AG08396 (cell line): Measurements from ENCODE around the gene KPNA1.
A peak's percentile ranks its signal among the peaks of the same experiment; 100 is the strongest.
"Not testable (repeated sequence)": the region's sequence is repeated elsewhere in the genome, so short reads cannot be mapped to it uniquely, and the experiment has no call there.

Experiments used
- DNase-seq: peaks from one replicate; pipeline ENCODE4 v3.0.0; 2012; ENCODE audit warnings: low spot score, mixed read lengths

KPNA1 gene

GRCh38 chr3:122519693-122520092, 5.0 kb upstream of the KPNA1 start:
- DNase-seq, result no peak

GRCh38 chr3:122516846-122517360, 2.2 kb upstream of the KPNA1 start:
- no peak for DNase-seq

- DNase-seq, result no peak
Observed at GRCh38 chr3:122515870-122516269, 1.1 kb upstream of the KPNA1 start.

DNA sequence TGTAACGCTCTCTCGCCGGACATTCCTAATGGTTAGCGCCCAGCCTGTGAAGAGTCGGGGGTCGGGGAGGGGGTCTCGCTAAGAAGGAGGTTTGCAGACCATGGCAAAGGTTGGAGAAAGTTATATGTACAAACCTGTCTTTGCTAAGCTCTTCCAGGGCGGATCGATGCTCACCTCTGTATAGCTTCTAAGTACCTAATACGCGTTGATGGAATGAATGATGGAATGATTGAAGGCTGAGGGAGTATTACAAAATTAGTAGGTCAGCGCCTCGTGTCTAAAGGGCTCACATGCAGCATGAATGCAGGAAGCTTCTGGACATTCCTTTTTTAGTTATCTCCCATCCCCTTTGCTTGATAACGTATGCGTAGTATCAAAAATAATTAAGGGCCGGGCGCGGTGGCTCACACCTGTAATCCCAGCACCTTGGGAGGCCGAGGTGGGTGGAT, 305 bp upstream of the KPNA1 start:
- no peak for DNase-seq

DNA sequence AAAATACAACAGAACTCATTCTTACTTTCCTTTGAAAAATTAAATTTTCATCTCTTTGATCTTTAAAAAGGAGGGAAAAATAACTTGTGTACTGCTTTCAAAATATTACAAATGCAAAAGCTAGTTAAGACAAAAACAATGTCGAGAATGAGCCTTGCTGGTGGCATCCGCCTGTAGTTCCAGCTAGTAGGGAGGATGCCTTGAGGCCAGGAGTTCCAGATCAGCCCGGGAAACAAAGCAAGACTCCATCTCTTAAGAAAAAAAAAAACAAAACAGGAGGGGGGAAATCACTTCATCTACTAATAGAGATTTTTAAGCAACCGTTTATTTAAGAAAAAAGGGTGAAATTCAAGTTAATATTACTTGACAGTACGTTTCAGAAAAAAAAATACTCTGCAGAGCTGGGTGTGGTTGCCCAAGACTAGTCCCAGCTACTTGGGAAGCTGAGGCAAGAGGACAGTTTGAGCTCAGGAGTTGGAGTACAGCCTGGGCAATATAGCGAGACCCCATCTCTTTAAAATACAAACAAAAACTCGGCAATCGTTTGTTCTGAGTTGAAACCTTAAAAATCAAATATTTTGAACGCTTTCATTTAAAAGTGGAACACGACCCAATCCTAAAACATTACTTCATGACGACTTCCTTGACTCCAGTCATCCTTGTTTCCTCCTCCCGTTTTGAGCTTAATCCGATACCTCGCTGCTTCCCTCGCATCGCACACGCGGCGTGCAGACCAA, 1.2 kb downstream of the KPNA1 start:
- no peak for DNase-seq

DNA sequence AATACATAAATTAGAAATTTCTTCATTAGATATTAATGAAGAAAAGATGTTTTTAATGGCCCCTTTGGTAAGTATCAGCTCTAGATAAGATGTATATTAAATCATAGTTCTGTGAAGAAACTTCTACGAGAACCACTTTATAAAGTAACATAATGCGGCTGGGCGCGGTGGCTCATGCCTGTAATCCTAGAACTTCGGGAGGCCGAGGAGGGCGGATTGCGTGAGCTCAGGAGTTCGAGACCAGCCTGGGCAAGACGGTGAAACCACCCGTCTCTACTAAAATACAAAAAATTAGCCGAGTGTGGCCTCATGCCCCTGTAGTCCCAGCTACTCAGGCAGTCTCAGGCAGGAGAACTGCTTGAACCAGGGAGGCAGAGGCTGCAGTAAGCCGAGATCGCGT, 2.5 kb downstream of the KPNA1 start:
- DNase-seq, result no peak

DNA sequence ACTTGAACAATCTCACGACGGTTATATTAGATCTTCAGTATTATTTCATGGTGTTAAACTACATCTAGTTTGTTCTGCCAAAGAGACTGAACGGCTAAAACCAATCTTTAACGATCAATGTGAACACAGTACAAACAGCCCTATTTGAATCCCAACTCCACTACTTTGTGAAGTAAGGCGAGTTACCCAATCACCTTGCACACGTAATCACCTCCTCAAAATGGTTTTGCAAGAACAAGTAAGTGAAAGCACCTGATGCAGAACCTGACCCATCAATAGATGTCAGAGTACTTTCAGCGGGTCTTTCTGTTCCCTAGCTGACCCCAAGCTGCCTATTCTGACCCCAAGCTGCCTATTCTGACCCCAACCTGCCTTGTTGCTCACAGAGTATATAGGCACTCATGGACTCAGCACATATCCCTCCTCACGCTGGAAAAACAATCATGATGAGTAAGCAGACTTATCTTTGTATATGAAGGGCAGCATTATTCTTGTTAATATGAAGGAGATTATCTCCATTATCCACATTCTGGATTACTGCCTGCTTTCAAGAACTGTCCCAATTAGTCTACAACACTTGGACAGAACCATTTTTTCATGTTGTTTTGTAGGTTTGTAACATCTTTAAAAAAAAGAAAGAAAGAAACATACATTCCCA, 3.7 kb downstream of the KPNA1 start:
- DNase-seq, result no peak

- DNase-seq, result not testable (repeated sequence)
Observed at GRCh38 chr3:122508944-122509343, 5.8 kb downstream of the KPNA1 start.

DNA sequence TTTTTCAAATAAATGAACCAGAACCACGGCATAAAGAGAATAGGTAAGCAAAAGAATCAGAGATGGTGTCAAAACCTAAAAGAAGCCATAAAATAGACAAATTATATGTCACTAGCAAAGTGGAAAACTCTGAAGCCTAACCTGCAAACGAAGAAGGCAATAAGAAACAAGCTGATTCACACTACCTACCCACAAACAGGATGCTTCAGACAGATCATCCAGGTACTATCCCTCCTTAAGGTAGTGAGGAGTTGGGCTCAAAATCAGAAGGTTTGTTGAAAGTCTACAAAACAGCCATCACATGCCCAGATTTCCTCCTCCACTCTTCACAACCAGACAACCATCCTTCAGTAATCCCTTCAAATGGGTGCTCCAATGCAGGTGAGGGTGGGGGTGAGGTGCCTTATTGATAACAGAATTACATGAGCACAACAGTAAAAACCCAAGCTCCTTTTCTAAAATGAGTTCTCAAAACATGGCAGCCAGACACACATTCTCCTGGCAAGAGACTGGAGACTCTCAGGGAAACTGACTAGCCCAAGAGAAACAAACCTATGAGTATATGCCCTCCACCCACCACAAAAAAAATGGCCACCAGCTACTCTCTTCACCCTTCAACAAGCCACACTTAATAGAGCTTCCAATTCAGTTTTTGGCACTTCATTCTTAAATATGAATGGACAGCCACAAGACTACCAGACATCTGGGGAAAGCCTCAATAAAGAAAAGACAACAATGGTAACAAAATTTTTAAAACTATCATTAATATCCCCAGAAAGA, 6.4 kb downstream of the KPNA1 start:
- DNase-seq, result no peak

- DNase-seq, result no peak
Observed at GRCh38 chr3:122506450-122506849, 8.3 kb downstream of the KPNA1 start.

DNA sequence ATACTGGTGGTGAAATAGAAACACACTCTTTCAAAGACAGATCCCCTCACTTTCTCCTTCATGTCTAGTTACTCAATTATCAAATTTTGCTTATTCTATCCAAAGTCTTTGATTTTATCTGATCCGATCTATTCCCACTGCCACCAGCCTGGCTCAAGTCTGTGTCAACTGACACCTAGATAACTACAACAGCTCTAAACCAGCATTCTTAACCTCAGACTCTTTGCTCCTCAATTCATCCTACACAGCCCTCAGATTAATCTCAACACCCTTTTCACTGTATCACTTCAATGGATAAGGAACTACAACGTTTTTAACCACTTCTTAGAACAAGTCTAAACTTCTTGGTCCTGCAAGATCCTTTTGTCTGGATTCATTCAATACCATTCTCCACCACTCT, 9.1 kb downstream of the KPNA1 start:
- DNase-seq, result no peak

DNA sequence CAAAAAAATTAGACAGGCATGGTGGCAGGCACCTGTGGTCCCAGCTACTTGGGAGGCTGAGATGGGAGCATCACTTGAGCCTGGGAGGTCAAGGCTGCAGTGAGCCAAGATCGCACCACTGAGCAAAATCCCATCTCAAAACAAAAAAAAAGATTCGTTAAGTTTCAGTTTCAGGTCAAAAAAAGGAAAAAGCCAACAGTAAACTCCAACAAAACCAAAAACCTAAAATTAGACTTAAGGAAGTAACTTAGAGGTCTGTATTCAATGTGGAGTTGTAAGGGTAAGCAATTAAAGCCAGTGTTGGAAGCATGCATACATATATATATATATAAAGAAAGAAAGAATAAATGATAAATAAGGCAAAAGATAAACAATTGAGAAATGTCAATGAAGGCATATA, 11.8 kb downstream of the KPNA1 start:
- no peak for DNase-seq

DNA sequence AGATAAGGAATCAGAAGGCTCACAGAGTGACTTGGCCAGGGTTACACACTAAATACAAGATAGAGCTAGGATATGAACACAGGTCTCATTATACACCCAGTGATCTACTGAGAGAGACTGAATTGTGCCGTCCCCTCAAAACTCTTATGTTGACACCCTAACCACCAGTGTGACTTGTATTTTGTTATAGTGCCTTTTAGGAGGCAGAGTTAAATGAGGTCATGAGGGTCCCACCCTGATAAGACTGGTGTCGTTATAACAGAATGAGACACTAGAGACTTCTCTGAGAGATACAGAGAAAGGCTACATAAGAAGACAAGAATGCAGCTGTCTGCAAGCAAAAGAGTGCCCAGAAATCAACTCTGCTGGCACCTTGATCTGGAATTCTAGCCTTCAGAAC, 12.6 kb downstream of the KPNA1 start:
- DNase-seq, result no peak

DNA sequence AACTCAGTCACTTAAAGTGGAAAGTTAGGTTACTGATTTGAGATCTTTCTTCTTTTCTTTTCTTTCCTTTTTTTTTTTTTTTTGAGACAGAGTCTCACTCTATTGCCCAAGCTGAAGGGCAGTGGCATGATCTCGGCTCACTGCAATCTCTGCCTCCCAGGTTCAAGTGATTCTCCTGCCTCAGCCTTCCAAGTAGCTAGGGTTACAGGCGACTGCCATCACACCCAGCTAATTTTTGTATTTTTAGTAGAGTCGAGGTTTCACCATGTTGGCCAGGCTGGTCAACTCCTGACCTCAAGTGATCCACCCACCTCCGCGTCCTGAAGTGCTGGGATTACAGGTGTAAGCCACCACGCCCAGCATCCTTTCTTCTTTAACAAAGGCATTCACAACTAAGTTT, 13.8 kb downstream of the KPNA1 start:
- DNase-seq, result not testable (repeated sequence)

DNA sequence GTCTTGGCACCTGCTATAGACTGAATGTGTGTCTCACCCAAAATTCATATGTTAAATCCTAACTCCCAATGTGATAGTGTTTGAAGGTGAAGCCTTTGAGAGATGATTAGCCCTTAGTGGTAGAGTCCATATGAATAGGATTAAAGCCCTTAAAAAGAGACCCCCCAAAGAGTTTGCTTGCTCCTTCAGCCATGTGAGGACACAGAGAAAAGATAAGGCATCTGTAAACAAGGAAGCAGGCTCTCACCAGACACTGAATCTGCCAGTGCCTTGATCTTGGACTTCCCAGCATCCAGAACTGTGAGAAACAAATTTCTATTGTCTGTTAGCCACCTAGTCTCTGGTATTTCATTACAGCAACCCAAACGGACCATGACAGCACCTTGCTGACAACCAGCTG, 16.6 kb downstream of the KPNA1 start:
- no peak for DNase-seq

- DNase-seq, result peak; percentile 61
Observed at GRCh38 chr3:122497425-122497824, 17.3 kb downstream of the KPNA1 start.

DNA sequence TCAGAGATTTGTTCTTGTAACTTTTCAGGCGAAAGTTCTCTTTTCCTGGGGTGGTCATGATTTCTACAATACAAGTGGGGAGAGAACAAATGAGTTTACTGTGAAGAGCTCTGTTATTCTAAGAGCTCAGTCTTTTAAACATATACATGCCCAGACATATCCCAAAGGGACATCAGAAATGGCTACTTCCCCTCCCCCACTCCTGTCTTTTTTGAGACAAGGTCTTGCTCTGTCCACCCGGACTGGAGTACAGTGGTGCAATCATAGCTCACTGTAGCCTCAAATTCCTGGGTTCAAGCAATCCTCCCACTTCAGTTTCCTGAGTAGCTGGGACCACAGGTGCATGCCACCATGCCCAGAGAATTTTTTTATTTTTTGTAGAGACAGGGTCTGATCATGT, 18.2 kb downstream of the KPNA1 start:
- DNase-seq, result no peak

- peak; percentile 18 for DNase-seq
Observed at GRCh38 chr3:122493296-122493695, 21.4 kb downstream of the KPNA1 start.

DNA sequence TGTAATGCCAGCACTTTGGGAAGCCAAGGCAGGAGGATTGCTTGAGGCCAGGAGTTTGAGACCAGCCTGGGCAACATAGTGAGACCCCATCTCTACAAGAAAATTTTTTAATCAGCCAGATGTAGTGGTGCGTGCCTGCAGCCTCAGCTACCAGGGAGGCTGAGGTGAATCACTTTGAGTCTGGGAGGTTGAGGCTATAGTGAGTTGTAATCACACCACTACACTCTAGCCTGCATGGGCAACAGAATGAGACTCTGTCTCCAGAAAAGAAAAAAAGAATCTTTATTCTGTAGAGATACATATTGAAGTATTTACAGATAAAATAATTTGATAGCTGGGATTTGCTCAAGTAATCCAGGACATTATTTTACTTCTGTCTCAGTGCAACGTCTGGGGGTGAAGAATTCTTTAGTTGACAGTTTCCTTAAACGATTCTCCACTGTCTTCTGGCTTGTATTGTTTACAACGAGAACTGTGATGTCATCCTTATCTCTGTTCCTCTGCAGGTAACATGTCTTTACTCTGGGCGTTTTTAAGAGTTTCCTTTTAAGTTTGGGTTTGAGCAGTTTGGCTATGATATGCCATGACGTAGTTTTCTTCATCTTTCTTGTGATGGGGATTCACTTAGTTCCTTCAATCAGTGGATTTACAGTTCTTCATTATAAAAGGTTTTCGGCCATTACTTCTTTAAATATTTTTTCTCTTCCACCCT, 26.3 kb downstream of the KPNA1 start:
- DNase-seq, result no peak

DNA sequence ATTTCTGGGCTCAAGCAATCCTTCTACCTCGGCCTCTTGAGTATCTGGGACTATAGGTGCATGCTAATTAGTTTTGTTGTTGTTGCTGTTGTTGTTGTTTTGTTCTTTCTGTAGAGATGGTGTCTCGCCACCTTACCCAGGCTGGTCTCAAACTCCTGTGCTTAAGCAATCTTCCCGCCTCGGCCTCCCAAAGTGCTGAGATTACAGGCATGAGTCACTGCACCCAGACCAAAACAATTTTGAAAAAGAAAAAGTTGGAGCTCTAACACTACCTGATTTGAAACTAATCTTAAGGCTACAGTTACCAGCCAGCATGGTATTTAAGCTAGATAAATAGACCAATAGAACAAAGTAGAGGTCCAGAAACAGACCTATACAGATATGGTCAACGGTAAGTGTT, 29.8 kb downstream of the KPNA1 start:
- no peak for DNase-seq

- DNase-seq, result no peak
Observed at GRCh38 chr3:122481390-122481789, 33.3 kb downstream of the KPNA1 start.

GRCh38 chr3:122476532-122476931, 38.2 kb downstream of the KPNA1 start:
- no peak for DNase-seq
